IMR-90 (cell line): ENCODE data around the gene DOK1. TPM values are rescaled to one million over a fixed set of nuclear protein-coding genes. Genes with fewer than 3 reads are reported as not detected.

Experiments used
- ATAC-seq: fragments of 200-7000 bp; cut with Tn5 transposase; 2 replicates; pipeline ENCODE4 v1.9.1; 2020; ENCODE audit warnings: low read depth, mild to moderate bottlenecking, moderate library complexity
- BruUV-seq: library from RNA; stranded (reverse); fragments of 400-500 nt; replicated peaks from 2 replicates; lab custom pipeline; 2021; lab: Mats Ljungman, UMichigan
- CTCF ChIA-PET: fragments of 300-600 bp; formaldehyde crosslinking; extraction: SDS; loops from one replicate; lab custom pipeline; 2021; ENCODE audit warnings: antibody characterized with exemption; lab: Yijun Ruan, JAX
- POLR2A ChIA-PET: fragments of 300-600 bp; sonication (Branson Sonifier 250); formaldehyde crosslinking; loops from one replicate; lab custom pipeline; 2022; ENCODE audit warnings: antibody characterized with exemption; ENCODE audit not compliant: unreplicated experiment; lab: Charles Lee
- DNase-seq: peaks from one replicate; pipeline ENCODE4 v3.0.0; 2013
- H2AFZ ChIP-seq: replicated peaks from 2 replicates; pipeline ENCODE3; 2013; ENCODE audit warnings: low read length, mild to moderate bottlenecking; ENCODE audit not compliant: poor library complexity
- H2AK5ac ChIP-seq: 2 replicates; pipeline ENCODE4 v1.6.1; 2013; ENCODE audit warnings: low read depth, low read length, inconsistent platforms
- H2AK9ac ChIP-seq: replicated peaks from 2 replicates; pipeline ENCODE3; 2013; ENCODE audit warnings: mild to moderate bottlenecking, low read depth, low read length, moderate library complexity; ENCODE audit not compliant: poor library complexity
- H2BK120ac ChIP-seq: 2 replicates; pipeline ENCODE4 v1.6.1; 2013; ENCODE audit warnings: low read depth, low read length, inconsistent platforms
- H2BK15ac ChIP-seq: 3 replicates; pipeline ENCODE4 v1.6.1; 2013; ENCODE audit warnings: low read depth, low read length, inconsistent platforms
- H2BK20ac ChIP-seq: 2 replicates; pipeline ENCODE4 v1.6.1; 2013; ENCODE audit warnings: low read depth, mild to moderate bottlenecking, inconsistent platforms, low read length, moderate library complexity
- H2BK5ac ChIP-seq: 2 replicates; pipeline ENCODE4 v1.6.1; 2013; ENCODE audit warnings: mild to moderate bottlenecking, low read depth, low read length, inconsistent platforms; ENCODE audit not compliant: poor library complexity, severe bottlenecking
- H3K14ac ChIP-seq: replicated peaks from 2 replicates; pipeline ENCODE4 v1.6.1; 2013; ENCODE audit warnings: low read depth, low read length, inconsistent platforms
- H3K18ac ChIP-seq: 2 replicates; pipeline ENCODE4 v1.6.1; 2013; ENCODE audit warnings: low read depth, low read length, control low read depth
- H3K23ac ChIP-seq: 2 replicates; pipeline ENCODE4 v1.6.1; 2013; ENCODE audit warnings: low read depth, low read length, inconsistent platforms
- H3K27ac ChIP-seq: 2 replicates; pipeline ENCODE4 v1.5.1; 2013; ENCODE audit warnings: mild to moderate bottlenecking, control low read depth, low read length; ENCODE audit not compliant: insufficient read depth
- H3K27me3 ChIP-seq: 2 replicates; pipeline ENCODE4 v1.6.1; 2013; ENCODE audit warnings: low read length; ENCODE audit not compliant: control insufficient read depth, insufficient read depth
- H3K36me3 ChIP-seq: 2 replicates; pipeline ENCODE4 v1.6.1; 2013; ENCODE audit warnings: low read length, mixed read lengths; ENCODE audit not compliant: control insufficient read depth, insufficient read depth
- H3K4ac ChIP-seq: 2 replicates; pipeline ENCODE4 v1.6.1; 2013; ENCODE audit warnings: low read depth, low read length, inconsistent platforms
- H3K4me1 ChIP-seq: 2 replicates; pipeline ENCODE4 v1.6.1; 2013; ENCODE audit warnings: low read length, mixed read lengths; ENCODE audit not compliant: control insufficient read depth, insufficient read depth
- H3K4me2 ChIP-seq: 2 replicates; pipeline ENCODE4 v1.6.1; 2013; ENCODE audit warnings: low read depth, mild to moderate bottlenecking, control low read depth, low read length, moderate library complexity
- H3K4me3 ChIP-seq: 2 replicates; pipeline ENCODE4 v1.5.1; 2013; ENCODE audit warnings: low read depth, mild to moderate bottlenecking, control low read depth, low read length, moderate library complexity; ENCODE audit not compliant: insufficient read depth
- H3K56ac ChIP-seq: 2 replicates; pipeline ENCODE4 v1.6.1; 2013; ENCODE audit warnings: low read length, inconsistent platforms; ENCODE audit not compliant: insufficient read depth; ENCODE audit errors: extremely low read depth
- H3K79me1 ChIP-seq, 2 experiments: 2 replicates each; pipeline ENCODE4 v1.6.1; 2013; ENCODE audit warnings: low read length in 2 of 2, inconsistent platforms in 1 of 2, low read depth in 1 of 2
- H3K9ac ChIP-seq: 2 replicates; pipeline ENCODE4 v1.6.1; 2013; ENCODE audit warnings: low read depth, low read length, control low read depth
- H3K9me1 ChIP-seq: 2 replicates; pipeline ENCODE4 v1.6.1; 2013; ENCODE audit warnings: low read length, inconsistent platforms; ENCODE audit not compliant: insufficient read depth
- H3K9me3 ChIP-seq: 2 replicates; pipeline ENCODE4 v1.6.1; 2013; ENCODE audit warnings: low read length; ENCODE audit not compliant: control insufficient read depth, insufficient read depth
- H4K20me1 ChIP-seq: 2 replicates; pipeline ENCODE4 v1.6.1; 2013; ENCODE audit warnings: low read length, inconsistent platforms; ENCODE audit not compliant: insufficient read depth
- H4K5ac ChIP-seq: 2 replicates; pipeline ENCODE4 v1.6.1; 2013; ENCODE audit warnings: mild to moderate bottlenecking, low read depth, low read length, control low read depth
- H4K8ac ChIP-seq, 2 experiments: 2 replicates each; pipeline ENCODE4 v1.6.1; 2013; ENCODE audit warnings: low read depth in 2 of 2, low read length in 2 of 2, control low read depth in 1 of 2, inconsistent platforms in 1 of 2
- H4K91ac ChIP-seq: 2 replicates; pipeline ENCODE4 v1.6.1; 2013; ENCODE audit warnings: low read depth, low read length, inconsistent platforms; ENCODE audit not compliant: insufficient read depth
- BHLHE40 ChIP-seq: fragments of 150-350 bp; IDR thresholded peaks from 2 replicates; pipeline ENCODE4 v1.6.1; 2016; ENCODE audit warnings: mild to moderate bottlenecking, low read depth, low read length
- CEBPB ChIP-seq: IDR thresholded peaks from 2 replicates; pipeline ENCODE4 v1.6.1; 2012; ENCODE audit warnings: low read depth, low read length, improper control_type of control experiment
- CHD1 ChIP-seq: IDR thresholded peaks from 2 replicates; pipeline ENCODE4 v1.6.1; 2012; ENCODE audit warnings: low read depth, low read length, improper control_type of control experiment
- CTCF ChIP-seq: conservative IDR thresholded peaks from 2 replicates; pipeline ENCODE4 v1.5.1; 2012; ENCODE audit warnings: mild to moderate bottlenecking, low read depth, low read length, improper control_type of control experiment
- ELK1 ChIP-seq: fragments of 150-350 bp; IDR thresholded peaks from 2 replicates; pipeline ENCODE4 v1.6.1; 2016; ENCODE audit warnings: low read depth, mild to moderate bottlenecking, low read length, moderate library complexity, borderline replicate concordance
- FOS ChIP-seq: fragments of 150-350 bp; IDR thresholded peaks from 2 replicates; pipeline ENCODE4 v1.6.1; 2016; ENCODE audit warnings: low read depth, low read length
- MAZ ChIP-seq: IDR thresholded peaks from 2 replicates; pipeline ENCODE4 v1.6.1; 2012; ENCODE audit warnings: low read depth, mild to moderate bottlenecking, low read length, improper control_type of control experiment, moderate library complexity, borderline replicate concordance
- MXI1 ChIP-seq: IDR thresholded peaks from 2 replicates; pipeline ENCODE4 v1.6.1; 2012; ENCODE audit warnings: low read depth, mild to moderate bottlenecking, low read length, moderate library complexity, borderline replicate concordance
- NFE2L2 ChIP-seq: fragments of 150-350 bp; IDR thresholded peaks from 2 replicates; pipeline ENCODE4 v1.6.1; 2016; ENCODE audit warnings: low read depth, mild to moderate bottlenecking, low read length
- POLR2A ChIP-seq: IDR thresholded peaks from 2 replicates; pipeline ENCODE4 v1.6.1; 2012; ENCODE audit warnings: mild to moderate bottlenecking, low read depth, low read length
- RAD21 ChIP-seq: IDR thresholded peaks from 2 replicates; pipeline ENCODE4 v1.6.1; 2012; ENCODE audit warnings: low read length, improper control_type of control experiment
- RCOR1 ChIP-seq: IDR thresholded peaks from 2 replicates; pipeline ENCODE4 v1.6.1; 2012; ENCODE audit warnings: mild to moderate bottlenecking, low read length, improper control_type of control experiment; ENCODE audit not compliant: insufficient replicate concordance
- RFX5 ChIP-seq: IDR thresholded peaks from 2 replicates; pipeline ENCODE4 v1.8.0; 2012; ENCODE audit warnings: low read depth, mild to moderate bottlenecking, low read length, moderate library complexity
- SMC3 ChIP-seq: fragments of 150-350 bp; IDR thresholded peaks from 2 replicates; pipeline ENCODE4 v1.6.1; 2016; ENCODE audit warnings: low read depth, mild to moderate bottlenecking, antibody characterized with exemption, low read length, moderate library complexity
- USF2 ChIP-seq: fragments of 150-350 bp; IDR thresholded peaks from 2 replicates; pipeline ENCODE4 v1.6.1; 2017; ENCODE audit warnings: mild to moderate bottlenecking, antibody characterized with exemption, low read length, low read depth
- WGBS, 2 experiments: methylation state at CpG; one replicate each; pipeline versions ENCODE4 v1.1.5 to v1.1.7; 2013; ENCODE audit warnings: missing lambda C conversion rate in 2 of 2; ENCODE audit not compliant: insufficient read length in 1 of 2; ENCODE audit errors: extremely low coverage in 2 of 2; 5-methylcytosine and 5-hydroxymethylcytosine counted together
- dilution Hi-C: fragments of 300-500 bp; cut with HindIII; formaldehyde crosslinking; loops from one replicate; pipeline ENCODE4 v1.14.3; 2018; ENCODE audit warnings: low sequenced_read_pairs; ENCODE audit not compliant: unreplicated experiment
- in situ Hi-C: fragments of 300-500 bp; cut with MboI; formaldehyde crosslinking; loops from 3 replicates; pipeline ENCODE4 v1.14.3; 2019; ENCODE audit warnings: low sequenced_read_pairs, inconsistent platforms, mixed read lengths
- intact Hi-C: fragments of 100-400 bp; cut with micrococcal nuclease; formaldehyde crosslinking; loops from 2 replicates; pipeline ENCODE4 v1.10.0; 2022
- polyA plus RNA-seq, 3 experiments: library from polyadenylated mRNA; depleted of rRNA; stranded (reverse); fragments of >200 nt; gene quantifications; 2 replicates each; pipeline ENCODE4 v1.2.3, GENCODE V29; 2012; ENCODE audit warnings: low replicate concordance in 1 of 3
- total RNA-seq: library from RNA; depleted of rRNA; stranded (reverse); fragments of >200 nt; gene quantifications from 2 replicates; pipeline ENCODE4 v1.2.3, GENCODE V29; 2012

The DOK1 gene
- total and polyA plus RNA-seq, 2 of the 4 experiments (the other 2 are of a cell fraction) = 15.4 to 17.6 TPM

GRCh38 chr2:74593826-74594772, 39.6 kb downstream of the DOK1 start:
- DNase-seq (no peak), ATAC-seq (no peak)
- ChIA-PET CTCF (no interaction called here), POLR2A (interaction anchor here (0.8 kb wide), 1 partner anchor 90 kb away, joined by 4 read pairs; no protein-coding TSS in a partner anchor)
- Histone ChIP-seq H2BK5ac (no peak overlapping the region), H2BK15ac (no peak overlapping the region), H2BK20ac (no peak overlapping the region), H3K36me3 (no peaks in the 10 kb centered on the region), H2AK5ac (no peak overlapping the region), H3K4me3 (no peak overlapping the region), H4K91ac (no peak overlapping the region), H3K56ac (no peak overlapping the region), H2AFZ (no peak overlapping the region), H4K8ac (no peak overlapping the region), H3K4ac (no peak overlapping the region), H3K23ac (no peak overlapping the region), H3K27ac (no peak overlapping the region), H3K9me3 (no peaks in the 10 kb centered on the region), H3K9ac (no peak overlapping the region), H3K14ac (no peak overlapping the region), H3K18ac (no peak overlapping the region), H4K5ac (no peak overlapping the region), H3K4me1 (no peaks in the 10 kb centered on the region), H4K20me1 (no peaks in the 10 kb centered on the region), H3K79me1 (no peaks in the 10 kb centered on the region), H3K9me1 (no peaks in the 10 kb centered on the region), H2AK9ac (no peak overlapping the region), H3K27me3 (peaks cover 16% of the 10 kb centered on the region), H2BK120ac (no peak overlapping the region), H3K4me2 (no peak overlapping the region)
- BruUV-seq = no TSS peak
- no CpG with 5 or more reads among the region's 4 CpGs for WGBS, 2 experiments
- dilution Hi-C loops = no loop called here
- in situ Hi-C loops = no loop called here
- intact Hi-C loops = no loop called here
- TF ChIP-seq CTCF = no peak
- no peak for TF ChIP-seq RFX5
- no peak for TF ChIP-seq NFE2L2
- no peak for TF ChIP-seq RAD21
- TF ChIP-seq FOS = no peak
- TF ChIP-seq MAZ = no peak
- TF ChIP-seq USF2 = no peak
- no peak for TF ChIP-seq SMC3
- TF ChIP-seq ELK1 = no peak
- no peak for TF ChIP-seq BHLHE40
- TF ChIP-seq POLR2A = no peak
- TF ChIP-seq MXI1 = no peak
- no peak for TF ChIP-seq CEBPB
- no peak for TF ChIP-seq CHD1
- no peak for TF ChIP-seq RCOR1
